ENCODE data around the gene B3GNT8.
A peak's percentile ranks its signal among the peaks of the same experiment; 100 is the strongest.
"Not testable (repeated sequence)": the region's sequence is repeated elsewhere in the genome, so short reads cannot be mapped to it uniquely, and the experiment has no call there.

Gene B3GNT8

GRCh38 chr19:41410336-41411054 lies 16.7 kb downstream of the B3GNT8 start:
- no peak for DNase-seq (ENCODE audit: low spot score)
- in situ Hi-C loops (cut with MboI; ENCODE audit: low pct_unique_long_range_greater_than_20kb, low sequenced_read_pairs, unreplicated experiment): no loop called here
- no peak for TF ChIP-seq CTCF (IDR thresholded peaks at IDR 0.05; ENCODE audit: extremely low read depth, insufficient read depth, missing control alignments)

GRCh38 chr19:41409288-41409687 lies 17.9 kb downstream of the B3GNT8 start:
- no peak for DNase-seq (ENCODE audit: low spot score)
- no peak for TF ChIP-seq CTCF (IDR thresholded peaks at IDR 0.05; ENCODE audit: extremely low read depth, insufficient read depth, missing control alignments)
- in situ Hi-C loops (cut with MboI; ENCODE audit: low pct_unique_long_range_greater_than_20kb, low sequenced_read_pairs, unreplicated experiment): no loop called here

GRCh38 chr19:41408846-41409245 lies 18.3 kb downstream of the B3GNT8 start:
- DNase-seq (ENCODE audit: low spot score); in situ Hi-C loops (cut with MboI; ENCODE audit: low pct_unique_long_range_greater_than_20kb, low sequenced_read_pairs, unreplicated experiment): not testable (repeated sequence)

- DNase-seq (ENCODE audit: low spot score): no peak
- peak; percentile 29 for TF ChIP-seq CTCF (IDR thresholded peaks at IDR 0.05; ENCODE audit: extremely low read depth, insufficient read depth, missing control alignments)
- in situ Hi-C loops (cut with MboI; ENCODE audit: low pct_unique_long_range_greater_than_20kb, low sequenced_read_pairs, unreplicated experiment): no loop called here
Observed at GRCh38 chr19:41408256-41408655, 18.9 kb downstream of the B3GNT8 start.

GRCh38 chr19:41407271-41407670 lies 19.9 kb downstream of the B3GNT8 start:
- DNase-seq (ENCODE audit: low spot score): no peak
- in situ Hi-C loops (cut with MboI; ENCODE audit: low pct_unique_long_range_greater_than_20kb, low sequenced_read_pairs, unreplicated experiment): no loop called here
- no peak for TF ChIP-seq CTCF (IDR thresholded peaks at IDR 0.05; ENCODE audit: extremely low read depth, insufficient read depth, missing control alignments)

- in situ Hi-C loops (cut with MboI; ENCODE audit: low pct_unique_long_range_greater_than_20kb, low sequenced_read_pairs, unreplicated experiment): no loop called here
- no peak for TF ChIP-seq CTCF (IDR thresholded peaks at IDR 0.05; ENCODE audit: extremely low read depth, insufficient read depth, missing control alignments)
- DNase-seq (ENCODE audit: low spot score): no peak
Observed at GRCh38 chr19:41405776-41406175, 21.4 kb downstream of the B3GNT8 start.

GRCh38 chr19:41403181-41403970 lies 23.8 kb downstream of the B3GNT8 start:
- no peak for DNase-seq (ENCODE audit: low spot score)
- no peak for TF ChIP-seq CTCF (IDR thresholded peaks at IDR 0.05; ENCODE audit: extremely low read depth, insufficient read depth, missing control alignments)
- in situ Hi-C loops (cut with MboI; ENCODE audit: low pct_unique_long_range_greater_than_20kb, low sequenced_read_pairs, unreplicated experiment): no loop called here
